ENCODE data around the gene TSC22D4.

TSC22D4 gene

GRCh38 chr7:100492738-100493475 lies 13.9 kb upstream of the TSC22D4 start:
- no peak for DNase-seq (ENCODE audit: low spot score)

DNA sequence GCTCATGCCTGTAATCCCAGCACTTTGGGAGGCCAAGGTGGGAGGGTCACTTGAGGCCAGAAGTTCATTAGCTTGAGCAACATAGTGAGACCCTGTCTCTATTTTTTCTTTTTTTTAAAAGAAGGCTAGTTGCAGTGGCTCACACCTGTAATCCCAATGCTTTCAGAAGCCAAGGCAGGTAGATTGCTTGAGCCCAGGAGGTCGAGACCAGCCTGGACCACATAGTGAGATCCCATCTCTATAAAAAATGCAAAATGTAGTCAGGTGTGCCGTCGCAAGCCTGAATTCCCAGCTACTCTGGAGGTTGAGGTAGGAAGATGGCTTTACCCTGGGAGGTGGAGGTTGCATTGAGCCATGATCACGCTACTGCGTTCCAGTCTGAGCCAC lies 12.2 kb upstream of the TSC22D4 start:
- no peak for DNase-seq (ENCODE audit: low spot score)

- peak; percentile 36 for DNase-seq (ENCODE audit: low spot score)
Observed at GRCh38 chr7:100490483-100491191, 11.6 kb upstream of the TSC22D4 start.

DNA sequence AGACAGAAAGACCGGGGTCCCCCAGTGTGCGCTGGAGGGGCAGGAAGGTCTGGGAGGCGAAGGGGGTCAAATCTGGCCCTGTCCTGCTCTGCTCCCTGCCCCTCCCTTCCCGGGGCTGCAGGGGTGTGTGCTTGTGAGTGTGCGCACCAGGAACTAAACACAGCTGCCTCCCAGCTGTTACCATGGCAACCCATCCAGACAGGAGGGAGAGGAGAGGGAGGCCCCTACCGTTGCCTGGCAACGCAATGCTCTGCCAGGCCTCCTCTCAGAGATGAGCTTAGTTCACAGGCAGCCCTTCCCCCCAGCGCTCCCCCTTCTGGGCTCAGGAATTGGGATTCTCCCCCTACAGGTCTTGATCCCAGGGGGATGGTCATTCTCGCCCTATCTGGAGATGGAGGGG lies 10.8 kb upstream of the TSC22D4 start:
- DNase-seq (ENCODE audit: low spot score), result peak; percentile 96

DNA sequence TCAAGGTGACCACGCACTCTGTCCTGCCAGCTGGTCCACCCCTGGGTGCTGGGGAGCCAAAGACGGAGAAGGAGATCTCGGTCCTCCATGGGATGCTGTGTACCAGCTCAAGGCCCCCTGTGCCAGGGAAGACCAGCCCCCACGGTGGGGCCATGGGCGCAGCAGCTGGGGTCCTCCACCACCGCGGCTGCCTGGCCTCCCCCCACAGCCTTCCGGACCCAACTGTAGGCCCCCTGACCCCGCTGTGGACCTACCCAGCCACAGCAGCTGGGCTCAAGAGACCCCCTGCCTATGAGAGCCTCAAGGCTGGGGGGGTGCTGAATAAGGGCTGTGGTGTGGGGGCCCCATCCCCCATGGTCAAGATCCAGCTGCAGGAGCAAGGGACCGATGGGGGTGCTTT lies 10.1 kb upstream of the TSC22D4 start:
- no peak for DNase-seq (ENCODE audit: low spot score)

DNA sequence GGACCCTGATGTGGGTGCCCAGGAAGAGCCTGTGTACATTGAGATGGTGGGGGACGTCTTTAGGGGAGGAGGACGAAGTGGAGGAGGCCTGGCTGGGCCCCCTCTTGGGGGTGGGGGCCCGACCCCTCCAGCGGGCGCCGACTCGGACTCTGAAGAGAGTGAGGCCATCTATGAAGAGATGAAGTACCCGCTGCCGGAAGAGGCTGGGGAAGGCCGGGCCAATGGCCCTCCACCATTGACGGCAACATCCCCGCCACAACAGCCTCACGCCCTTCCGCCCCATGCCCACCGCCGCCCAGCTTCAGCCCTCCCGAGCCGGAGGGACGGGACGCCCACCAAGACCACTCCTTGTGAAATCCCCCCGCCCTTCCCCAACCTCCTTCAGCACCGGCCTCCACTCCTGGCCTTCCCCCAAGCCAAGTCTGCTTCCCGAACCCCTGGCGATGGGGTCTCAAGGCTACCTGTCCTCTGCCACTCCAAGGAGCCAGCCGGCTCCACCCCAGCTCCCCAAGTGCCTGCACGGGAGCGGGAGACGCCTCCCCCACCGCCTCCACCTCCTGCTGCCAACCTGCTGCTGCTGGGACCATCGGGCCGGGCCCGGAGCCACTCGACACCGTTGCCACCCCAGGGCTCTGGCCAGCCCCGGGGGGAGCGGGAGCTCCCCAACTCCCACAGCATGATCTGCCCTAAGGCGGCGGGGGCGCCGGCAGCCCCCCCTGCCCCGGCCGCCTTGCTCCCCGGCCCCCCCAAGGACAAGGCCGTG lies 9.5 kb upstream of the TSC22D4 start:
- DNase-seq (ENCODE audit: low spot score), result peak; percentile 26

DNA sequence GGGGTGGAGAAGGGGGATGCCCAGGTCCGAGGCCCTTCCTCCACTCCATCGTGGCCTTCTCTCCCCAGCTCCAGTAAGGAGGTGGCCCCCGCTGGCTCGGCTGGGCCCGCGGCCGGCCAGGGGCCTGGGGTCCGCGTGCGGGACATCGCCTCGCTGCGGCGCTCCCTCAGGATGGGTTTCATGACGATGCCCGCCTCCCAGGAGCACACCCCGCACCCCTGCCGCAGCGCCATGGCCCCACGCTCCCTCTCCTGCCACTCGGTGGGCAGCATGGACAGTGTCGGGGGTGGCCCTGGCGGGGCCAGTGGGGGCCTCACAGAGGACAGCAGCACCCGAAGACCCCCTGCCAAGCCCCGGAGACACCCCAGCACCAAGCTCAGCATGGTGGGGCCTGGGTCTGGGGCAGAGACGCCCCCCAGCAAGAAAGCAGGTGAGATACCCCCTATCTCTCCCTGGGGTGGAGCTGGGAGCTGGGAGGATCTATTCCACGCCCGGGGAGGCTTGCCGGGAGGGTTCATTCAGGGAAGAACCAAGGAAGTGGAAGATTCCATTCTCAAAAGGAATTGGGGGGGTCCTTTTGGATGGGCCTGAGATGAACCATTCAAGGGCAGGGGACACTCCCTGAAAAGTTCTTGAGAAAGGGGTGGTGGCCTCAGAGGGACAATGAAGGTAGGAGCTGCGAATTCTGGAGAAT lies 7.9 kb upstream of the TSC22D4 start:
- DNase-seq (ENCODE audit: low spot score), result peak; percentile 21

DNA sequence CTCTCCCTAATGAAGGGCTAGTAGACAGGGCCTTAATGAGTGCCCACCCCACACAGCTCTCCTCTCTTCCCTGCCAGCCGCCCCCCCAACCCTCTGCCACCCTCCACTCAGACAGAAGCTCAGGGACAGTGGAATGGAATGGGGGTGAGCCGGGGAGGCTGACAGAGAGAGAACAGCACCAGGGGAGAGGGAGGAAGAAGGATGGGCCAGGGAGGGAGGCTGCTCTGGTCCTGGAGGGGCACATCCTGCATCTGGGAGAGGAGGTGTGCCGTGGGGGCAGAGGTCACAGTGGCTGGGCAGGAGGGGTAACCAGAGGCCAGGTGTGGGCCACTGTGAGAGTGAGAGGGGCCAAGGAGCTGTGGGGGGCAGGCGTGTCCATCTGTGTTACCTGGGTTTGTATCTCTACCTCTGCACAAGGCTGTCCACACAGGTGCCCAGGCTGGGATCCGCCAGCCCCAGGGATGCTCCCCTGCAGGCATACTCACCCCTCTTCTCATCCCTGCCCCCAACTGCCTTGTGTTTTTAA lies 7.2 kb upstream of the TSC22D4 start:
- no peak for DNase-seq (ENCODE audit: low spot score)

- DNase-seq (ENCODE audit: low spot score), result no peak
Observed at GRCh38 chr7:100485471-100485876, 6.5 kb upstream of the TSC22D4 start.

GRCh38 chr7:100484673-100485045 lies 5.6 kb upstream of the TSC22D4 start:
- no peak for DNase-seq (ENCODE audit: low spot score)

GRCh38 chr7:100483722-100484672 lies 5.0 kb upstream of the TSC22D4 start, which contains the start of gene NYAP1:
NYAP1 (plus strand) TSS chr7:100483927; CDS start chr7:100485312, 1,385 bp downstream.
- DNase-seq (ENCODE audit: low spot score), result peak; percentile 81

GRCh38 chr7:100483090-100483721 lies 4.2 kb upstream of the TSC22D4 start:
- DNase-seq (ENCODE audit: low spot score), result peak; percentile 94

GRCh38 chr7:100482728-100483089 lies 3.7 kb upstream of the TSC22D4 start:
- no peak for DNase-seq (ENCODE audit: low spot score)

DNA sequence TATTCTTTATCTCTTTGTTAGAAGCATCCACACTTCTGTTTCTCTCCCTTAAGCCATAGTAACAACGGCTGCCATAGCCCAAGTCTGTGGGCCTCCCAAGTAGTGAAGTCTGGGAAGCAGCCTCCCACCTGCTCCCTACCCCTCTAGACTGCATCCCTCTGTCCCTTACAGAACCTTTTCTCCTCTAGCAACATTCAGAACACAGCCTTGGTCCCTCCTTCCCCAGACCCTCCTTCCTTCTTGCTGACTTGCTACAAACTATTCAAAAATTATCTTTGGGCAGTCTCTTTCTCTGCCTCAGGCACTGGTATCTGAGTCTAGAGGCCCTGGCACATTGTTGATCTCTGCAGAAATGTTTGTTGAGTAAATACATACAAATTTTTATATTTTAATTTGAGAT lies 2.5 kb upstream of the TSC22D4 start:
- no peak for DNase-seq (ENCODE audit: low spot score)

GRCh38 chr7:100477871-100478267 lies 1.1 kb downstream of the TSC22D4 start:
- DNase-seq (ENCODE audit: low spot score), result peak; percentile 41

DNA sequence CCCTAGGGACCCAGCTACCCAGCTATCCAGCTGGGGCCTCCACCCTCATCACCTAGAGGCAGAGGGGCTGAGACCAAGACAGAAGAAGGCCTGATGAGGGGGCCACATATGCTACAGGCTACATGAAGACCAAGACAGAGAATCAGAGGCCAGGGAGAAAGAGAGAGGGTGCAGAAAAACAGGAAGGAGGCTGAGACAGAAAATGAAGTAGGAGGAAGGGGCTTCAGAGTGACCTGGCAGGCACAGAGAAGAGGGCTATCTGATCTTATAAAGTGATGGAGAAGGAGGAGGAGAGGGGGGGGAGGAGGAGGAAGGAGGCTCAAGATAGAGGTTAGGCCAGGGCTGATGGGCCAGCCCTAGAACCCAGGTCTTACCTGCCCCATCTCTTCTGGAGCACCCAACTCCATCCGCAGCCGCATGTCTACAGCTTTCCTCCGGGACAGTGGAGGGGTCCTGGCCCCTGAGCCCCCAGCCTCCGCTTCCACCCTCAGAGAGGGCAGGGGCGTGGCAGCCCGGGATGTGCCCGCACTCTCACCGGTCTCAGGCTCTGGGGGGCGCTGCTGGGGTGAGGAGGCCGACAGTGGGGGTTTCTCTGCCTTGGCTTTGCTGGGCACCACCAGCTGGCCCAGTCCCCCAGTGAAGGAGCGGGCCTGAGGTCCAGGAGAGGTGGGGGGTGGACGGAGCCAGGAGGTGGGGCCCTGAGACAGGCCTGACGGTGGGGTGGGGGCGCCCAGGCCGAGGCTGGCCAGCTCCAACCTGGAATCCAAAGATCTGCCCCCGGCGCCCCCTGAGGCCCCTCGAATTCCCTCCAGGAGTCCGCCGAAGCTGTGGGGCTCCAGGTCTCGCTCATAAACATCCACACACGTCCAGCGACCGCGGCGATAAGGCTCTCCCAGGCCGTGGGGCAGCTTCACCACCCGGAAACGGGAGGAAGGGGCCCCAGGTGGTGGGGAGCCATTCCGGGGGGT lies 1.8 kb downstream of the TSC22D4 start:
- peak; percentile 40 for DNase-seq (ENCODE audit: low spot score)

DNA sequence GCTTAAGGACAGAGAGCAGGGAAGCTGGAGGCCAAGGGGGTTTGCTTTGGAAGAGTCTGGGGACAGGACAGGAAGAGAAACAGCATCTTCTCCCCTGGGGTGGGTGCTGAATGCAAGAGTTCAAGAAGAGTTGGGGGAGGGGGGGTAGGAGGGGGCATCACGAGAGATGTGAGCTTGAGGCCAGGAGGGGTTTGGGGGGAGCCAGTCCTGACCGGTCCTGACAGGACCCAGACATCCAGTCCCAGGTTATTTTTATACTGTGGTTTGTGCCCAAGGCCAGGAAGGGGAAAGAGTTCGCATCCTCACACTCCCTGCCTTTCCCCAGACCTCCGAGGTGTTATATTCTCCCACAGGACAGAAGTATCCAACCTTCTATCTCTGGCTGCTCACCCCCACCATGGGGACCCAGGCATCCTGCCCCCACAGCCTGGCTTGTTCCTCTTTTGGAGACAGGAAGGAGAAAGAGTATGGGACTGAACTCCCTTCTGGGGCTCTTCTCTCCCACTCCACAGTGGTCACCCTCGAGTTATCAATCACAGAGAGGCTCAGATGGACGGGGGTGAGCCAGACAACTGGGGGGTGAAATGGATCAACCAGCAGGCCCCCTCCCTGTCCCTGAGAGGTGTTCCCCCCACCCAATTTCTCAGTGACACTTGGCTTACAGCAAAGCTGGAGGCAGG lies 2.8 kb downstream of the TSC22D4 start:
- DNase-seq (ENCODE audit: low spot score), result no peak

- no peak for DNase-seq (ENCODE audit: low spot score)
Observed at GRCh38 chr7:100475549-100475948, 3.5 kb downstream of the TSC22D4 start.

Data from D341Med (cell line).